HepG2 (cell line): ENCODE results near the gene C4BPA. TPM values are rescaled to one million over a fixed set of nuclear protein-coding genes. Genes with fewer than 3 reads are reported as not detected.

Source experiments
- ATAC-seq: fragments of 200-7000 bp; cut with Tn5 transposase; 3 replicates; pipeline ENCODE4 v1.9.1; 2020; ENCODE audit warnings: mild to moderate bottlenecking, moderate library complexity
- BruUV-seq: library from RNA; stranded (reverse); fragments of 400-500 nt; replicated peaks from 2 replicates; lab custom pipeline; 2021; lab: Mats Ljungman, UMichigan
- CTCF ChIA-PET: fragments of 300-600 bp; formaldehyde crosslinking; extraction: SDS; loops from one replicate; lab custom pipeline; 2021; ENCODE audit warnings: low total read pairs, inconsistent platforms, low intra/inter-chr PET ratio; lab: Yijun Ruan, JAX
- POLR2A ChIA-PET: fragments of 350-600 bp; sonication (Branson Sonifier 250); formaldehyde crosslinking; loops from one replicate; lab custom pipeline; 2020; ENCODE audit warnings: antibody characterized with exemption, inconsistent platforms; lab: Yijun Ruan, JAX
- DNase-seq: peaks from one replicate; pipeline ENCODE4 v3.0.0-alpha.2; 2015; ENCODE audit warnings: low spot score
- FAIRE-seq: peaks from 3 replicates; lab custom pipeline; 2011; peaks lifted over from hg19 to GRCh38; lab: Jason Lieb, UNC
- H2AFZ ChIP-seq: one replicate; pipeline ENCODE4 v1.6.1; 2011; ENCODE audit warnings: low read length, inconsistent platforms
- H3K27ac ChIP-seq: fragments of 300-600 bp; 3 replicates; pipeline ENCODE4 v1.8.0; 2011; ENCODE audit warnings: mixed run types, mild to moderate bottlenecking, mixed read lengths, low read length, inconsistent platforms; ENCODE audit not compliant: insufficient read depth; ENCODE audit errors: extremely low read length
- H3K27me3 ChIP-seq, 2 experiments: fragments of 200-600 bp in 1 of 2; 2 replicates in 1 of 2; 3 replicates in 1 of 2; pipeline versions ENCODE4 v1.6.0 to v1.8.0; 2011; ENCODE audit warnings: low read length in 2 of 2, mild to moderate bottlenecking in 2 of 2, moderate library complexity in 2 of 2, inconsistent platforms in 1 of 2; ENCODE audit not compliant: insufficient read depth in 2 of 2, control insufficient read depth in 1 of 2
- H3K36me3 ChIP-seq, 2 experiments: fragments of 200-600 bp in 1 of 2; replicated peaks in 1 of 2; 2 replicates in 1 of 2; 3 replicates in 1 of 2; pipeline versions ENCODE4 v1.5.1 to v1.8.0; 2011; ENCODE audit warnings: low read length in 2 of 2, inconsistent platforms in 1 of 2; ENCODE audit not compliant: insufficient read depth in 2 of 2, control insufficient read depth in 1 of 2
- H3K4me1 ChIP-seq: 2 replicates; pipeline ENCODE4 v1.5.1; 2012; ENCODE audit warnings: low read length, inconsistent platforms; ENCODE audit not compliant: insufficient read depth
- H3K4me2 ChIP-seq: 2 replicates; pipeline ENCODE4 v1.6.0; 2011; ENCODE audit warnings: low read depth, low read length, inconsistent platforms
- H3K4me3 ChIP-seq, 3 experiments: fragments of 200-600 bp in 1 of 3; sonication (generic), shearing (Covaris generic) in 1 of 3; replicated peaks in 1 of 3; 2 replicates each; pipeline ENCODE4 v1.5.1; 2011 to 2016; ENCODE audit warnings: low read length in 3 of 3, inconsistent platforms in 2 of 3, low read depth in 2 of 3, mild to moderate bottlenecking in 2 of 3, control low read depth in 1 of 3, mixed read lengths in 1 of 3; ENCODE audit not compliant: insufficient read depth in 1 of 3
- H3K79me2 ChIP-seq: one replicate; pipeline ENCODE4 v1.6.1; 2011; ENCODE audit warnings: low read length, inconsistent platforms; ENCODE audit not compliant: insufficient read depth
- H3K9ac ChIP-seq: 2 replicates; pipeline ENCODE4 v1.6.0; 2011; ENCODE audit warnings: mild to moderate bottlenecking, low read depth, low read length, inconsistent platforms; ENCODE audit not compliant: insufficient read depth
- H3K9me3 ChIP-seq: 2 replicates; pipeline ENCODE4 v1.5.1; 2012; ENCODE audit warnings: mild to moderate bottlenecking, low read length
- H4K20me1 ChIP-seq: 2 replicates; pipeline ENCODE4 v1.6.0; 2011; ENCODE audit warnings: inconsistent platforms, mild to moderate bottlenecking, low read length, moderate library complexity; ENCODE audit not compliant: insufficient read depth
- HNF4G ChIP-seq, 2 experiments: sonication (generic) in 1 of 2; formaldehyde crosslinking in 1 of 2; IDR thresholded peaks; 2 replicates each; pipeline versions ENCODE4 v1.4.0 to v1.6.1; 2011 to 2020; ENCODE audit warnings: borderline replicate concordance in 2 of 2, low read depth in 2 of 2, mild to moderate bottlenecking in 2 of 2, low read length in 1 of 2, missing genetic modification reagents in 1 of 2, moderate library complexity in 1 of 2
- HNRNPUL1 ChIP-seq: fragments of 200-400 bp; formaldehyde crosslinking; IDR thresholded peaks from 2 replicates; pipeline ENCODE4 v1.6.1; 2017; ENCODE audit warnings: low read depth, mild to moderate bottlenecking, low read length, moderate library complexity
- MBNL3 ChIP-seq: fragments of 250-450 bp; sonication (Bioruptor Pico); conservative IDR thresholded peaks from 2 replicates; pipeline ENCODE4 v1.8.0; 2022; ENCODE audit warnings: mild to moderate bottlenecking, inconsistent platforms
- PHF8 ChIP-seq: sonication (generic); formaldehyde crosslinking; IDR thresholded peaks from 2 replicates; pipeline ENCODE4 v1.5.0; 2020; ENCODE audit warnings: missing genetic modification reagents
- SATB2 ChIP-seq: sonication (generic); formaldehyde crosslinking; IDR thresholded peaks from 2 replicates; pipeline ENCODE4 v1.5.0; 2020; ENCODE audit warnings: missing genetic modification reagents
- YEATS2 ChIP-seq: sonication (generic); formaldehyde crosslinking; IDR thresholded peaks from 2 replicates; pipeline ENCODE4 v1.4.0; 2020; ENCODE audit warnings: missing genetic modification reagents, borderline replicate concordance
- ZNF605 ChIP-seq: sonication (generic); formaldehyde crosslinking; IDR thresholded peaks from 2 replicates; pipeline ENCODE4 v1.8.0; 2022; ENCODE audit warnings: mild to moderate bottlenecking, missing genetic modification reagents
- ZNF850 ChIP-seq: sonication (generic); formaldehyde crosslinking; conservative IDR thresholded peaks from 2 replicates; pipeline ENCODE4 v1.9.0; 2021; ENCODE audit warnings: mild to moderate bottlenecking, missing genetic modification reagents
- WGBS: methylation state at CpG from one replicate; pipeline ENCODE4 v1.1.6; 2017; ENCODE audit warnings: low lambda C conversion rate; 5-methylcytosine and 5-hydroxymethylcytosine counted together
- in situ Hi-C: cut with HindIII; loops from 2 replicates; pipeline ENCODE4 v1.10.0; 2017; ENCODE audit warnings: low pct_unique_long_range_greater_than_20kb; ENCODE audit not compliant: extremely low pct_ligation_motif_present
- intact Hi-C: fragments of 100-400 bp; cut with micrococcal nuclease; formaldehyde crosslinking; loops from one replicate; pipeline ENCODE4 v1.10.0; 2022; ENCODE audit not compliant: unreplicated experiment
- polyA plus RNA-seq, 8 experiments: library from polyadenylated mRNA; depleted of rRNA in 3 of 8; stranded (reverse) in 7 of 8; unstranded in 1 of 8; fragments of >200 nt; fragmentation: Illumina TruSeq in 4 of 8; extraction: Trizol in 4 of 8; gene quantifications; 2 replicates each; pipeline versions ENCODE4 v1.2.1 to v1.2.3, GENCODE V29; 2011 to 2016; ENCODE audit warnings: low read depth in 4 of 8, missing spikeins in 1 of 8, mixed read lengths in 1 of 8; ENCODE audit not compliant: insufficient read depth in 1 of 8
- total RNA-seq, 5 experiments: library from RNA; depleted of rRNA; stranded (reverse); fragments of >200 nt; fragmentation: Illumina TruSeq; extraction: Trizol; gene quantifications; 2 replicates each; pipeline ENCODE4 v1.2.3, GENCODE V29; 2016; ENCODE audit warnings: low read depth in 1 of 5
- TF ChIP-seq, protein P1 (sequence below): sonication (generic); formaldehyde crosslinking; IDR thresholded peaks from 2 replicates; pipeline ENCODE4 v1.5.0; 2020; ENCODE audit warnings: mild to moderate bottlenecking, missing genetic modification reagents, borderline replicate concordance
- TF ChIP-seq, protein P2 (sequence below): sonication (generic); formaldehyde crosslinking; conservative IDR thresholded peaks from 2 replicates; pipeline ENCODE4 v1.8.0; 2022; ENCODE audit warnings: mild to moderate bottlenecking, moderate library complexity, missing genetic modification reagents
- TF ChIP-seq, protein P3 (sequence below): IDR thresholded peaks from 2 replicates; pipeline ENCODE4 v1.6.1; 2012; ENCODE audit warnings: inconsistent platforms
- TF ChIP-seq, protein P4 (sequence below): sonication (generic); formaldehyde crosslinking; IDR thresholded peaks from 2 replicates; pipeline ENCODE4 v1.4.0; 2020; ENCODE audit warnings: missing genetic modification reagents; ENCODE audit errors: not compliant biosample characterization
- TF ChIP-seq, protein P5 (sequence below): IDR thresholded peaks from 2 replicates; pipeline ENCODE4 v1.4.0; 2020; ENCODE audit warnings: mild to moderate bottlenecking, missing genetic modification reagents

C4BPA gene
- total and polyA plus RNA-seq, 2 of the 13 experiments (the other 11 are each of a cell fraction or from before 2014, with no cell fraction given) = 32.1 to 60.1 TPM

DNA sequence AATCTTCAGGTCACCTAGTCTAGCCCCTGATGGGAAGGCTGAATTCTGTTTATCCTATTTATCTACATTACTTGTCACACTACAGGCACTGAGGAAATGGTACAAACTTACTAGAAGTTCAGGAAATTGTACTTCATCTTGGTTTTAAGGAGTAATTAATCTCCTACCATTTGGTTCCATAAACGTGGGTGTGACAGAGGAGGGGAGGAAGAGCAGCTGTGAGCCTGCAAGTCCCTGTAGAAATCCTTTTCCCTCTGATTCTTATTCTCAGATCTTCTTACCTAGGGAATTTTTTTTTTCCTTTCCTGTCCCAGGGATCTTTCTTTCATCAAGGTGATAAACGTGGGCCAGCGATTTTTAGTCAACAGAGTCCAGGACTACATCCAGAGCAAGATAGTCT is 36.8 kb upstream of the C4BPA start:
- H3K4me1 ChIP-seq = peaks cover 21% of the 10 kb centered on the region
- ATAC-seq (no peak), DNase-seq (no peak), FAIRE-seq (no peak)
- H2AFZ ChIP-seq = no peak overlapping the region
- H3K9me3 ChIP-seq = no peaks in the 10 kb centered on the region
- in situ Hi-C loops (no loop called here), intact Hi-C loops (no loop called here)
- no peaks in the 10 kb centered on the region for H3K27me3 ChIP-seq
- no peak overlapping the region for H3K4me3 ChIP-seq
- WGBS = 75% methylated on average over 3 of the region's 3 CpGs
- peak overlapping the region; percentile 46 for H3K27ac ChIP-seq
- no peaks in the 10 kb centered on the region for H3K79me2 ChIP-seq
- peak overlapping the region; percentile 8; the same call in 1 of the 2 replicates for H3K4me2 ChIP-seq
- BruUV-seq = no TSS peak
- H3K9ac ChIP-seq = no peak overlapping the region
- no peaks in the 10 kb centered on the region for H4K20me1 ChIP-seq
- H3K36me3 ChIP-seq = peaks cover 12 to 37% of the 10 kb centered on the region in 2 experiments; a peak in 4 of 5 replicates
- POLR2A ChIA-PET = interaction anchor here (1.1 kb wide), 1 partner anchor 14 kb away, joined by 3 read pairs; the partner anchor contains the start of gene PFKFB2
- CTCF ChIA-PET = no interaction called here
- TF ChIP-seq MBNL3 (no peak), ZNF605 (CRISPR knock-in tag) (no peak), ZNF850 (CRISPR knock-in tag) (no peak), SATB2 (no peak), YEATS2 (CRISPR knock-in tag) (no peak), HNF4G (IDR thresholded peaks at IDR 0.05; ENCODE audit: borderline replicate concordance, low read depth, low read length) (no peak), HNF4G (CRISPR knock-in tag; IDR thresholded peaks at IDR 0.05; ENCODE audit: borderline replicate concordance, low read depth) (no peak), HNRNPUL1 (no peak), PHF8 (CRISPR knock-in tag) (no peak)
- TF ChIP-seq, protein P1, sequence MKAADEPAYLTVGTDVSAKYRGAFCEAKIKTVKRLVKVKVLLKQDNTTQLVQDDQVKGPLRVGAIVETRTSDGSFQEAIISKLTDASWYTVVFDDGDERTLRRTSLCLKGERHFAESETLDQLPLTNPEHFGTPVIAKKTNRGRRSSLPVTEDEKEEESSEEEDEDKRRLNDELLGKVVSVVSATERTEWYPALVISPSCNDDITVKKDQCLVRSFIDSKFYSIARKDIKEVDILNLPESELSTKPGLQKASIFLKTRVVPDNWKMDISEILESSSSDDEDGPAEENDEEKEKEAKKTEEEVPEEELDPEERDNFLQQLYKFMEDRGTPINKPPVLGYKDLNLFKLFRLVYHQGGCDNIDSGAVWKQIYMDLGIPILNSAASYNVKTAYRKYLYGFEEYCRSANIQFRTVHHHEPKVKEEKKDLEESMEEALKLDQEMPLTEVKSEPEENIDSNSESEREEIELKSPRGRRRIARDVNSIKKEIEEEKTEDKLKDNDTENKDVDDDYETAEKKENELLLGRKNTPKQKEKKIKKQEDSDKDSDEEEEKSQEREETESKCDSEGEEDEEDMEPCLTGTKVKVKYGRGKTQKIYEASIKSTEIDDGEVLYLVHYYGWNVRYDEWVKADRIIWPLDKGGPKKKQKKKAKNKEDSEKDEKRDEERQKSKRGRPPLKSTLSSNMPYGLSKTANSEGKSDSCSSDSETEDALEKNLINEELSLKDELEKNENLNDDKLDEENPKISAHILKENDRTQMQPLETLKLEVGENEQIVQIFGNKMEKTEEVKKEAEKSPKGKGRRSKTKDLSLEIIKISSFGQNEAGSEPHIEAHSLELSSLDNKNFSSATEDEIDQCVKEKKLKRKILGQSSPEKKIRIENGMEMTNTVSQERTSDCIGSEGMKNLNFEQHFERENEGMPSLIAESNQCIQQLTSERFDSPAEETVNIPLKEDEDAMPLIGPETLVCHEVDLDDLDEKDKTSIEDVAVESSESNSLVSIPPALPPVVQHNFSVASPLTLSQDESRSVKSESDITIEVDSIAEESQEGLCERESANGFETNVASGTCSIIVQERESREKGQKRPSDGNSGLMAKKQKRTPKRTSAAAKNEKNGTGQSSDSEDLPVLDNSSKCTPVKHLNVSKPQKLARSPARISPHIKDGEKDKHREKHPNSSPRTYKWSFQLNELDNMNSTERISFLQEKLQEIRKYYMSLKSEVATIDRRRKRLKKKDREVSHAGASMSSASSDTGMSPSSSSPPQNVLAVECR (CRISPR knock-in tag) = no peak
- TF ChIP-seq, protein P2, sequence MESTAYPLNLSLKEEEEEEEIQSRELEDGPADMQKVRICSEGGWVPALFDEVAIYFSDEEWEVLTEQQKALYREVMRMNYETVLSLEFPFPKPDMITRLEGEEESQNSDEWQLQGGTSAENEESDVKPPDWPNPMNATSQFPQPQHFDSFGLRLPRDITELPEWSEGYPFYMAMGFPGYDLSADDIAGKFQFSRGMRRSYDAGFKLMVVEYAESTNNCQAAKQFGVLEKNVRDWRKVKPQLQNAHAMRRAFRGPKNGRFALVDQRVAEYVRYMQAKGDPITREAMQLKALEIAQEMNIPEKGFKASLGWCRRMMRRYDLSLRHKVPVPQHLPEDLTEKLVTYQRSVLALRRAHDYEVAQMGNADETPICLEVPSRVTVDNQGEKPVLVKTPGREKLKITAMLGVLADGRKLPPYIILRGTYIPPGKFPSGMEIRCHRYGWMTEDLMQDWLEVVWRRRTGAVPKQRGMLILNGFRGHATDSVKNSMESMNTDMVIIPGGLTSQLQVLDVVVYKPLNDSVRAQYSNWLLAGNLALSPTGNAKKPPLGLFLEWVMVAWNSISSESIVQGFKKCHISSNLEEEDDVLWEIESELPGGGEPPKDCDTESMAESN (CRISPR knock-in tag) = no peak
- TF ChIP-seq, protein P3, sequence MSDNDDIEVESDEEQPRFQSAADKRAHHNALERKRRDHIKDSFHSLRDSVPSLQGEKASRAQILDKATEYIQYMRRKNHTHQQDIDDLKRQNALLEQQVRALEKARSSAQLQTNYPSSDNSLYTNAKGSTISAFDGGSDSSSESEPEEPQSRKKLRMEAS = no peak
- TF ChIP-seq, protein P4, sequence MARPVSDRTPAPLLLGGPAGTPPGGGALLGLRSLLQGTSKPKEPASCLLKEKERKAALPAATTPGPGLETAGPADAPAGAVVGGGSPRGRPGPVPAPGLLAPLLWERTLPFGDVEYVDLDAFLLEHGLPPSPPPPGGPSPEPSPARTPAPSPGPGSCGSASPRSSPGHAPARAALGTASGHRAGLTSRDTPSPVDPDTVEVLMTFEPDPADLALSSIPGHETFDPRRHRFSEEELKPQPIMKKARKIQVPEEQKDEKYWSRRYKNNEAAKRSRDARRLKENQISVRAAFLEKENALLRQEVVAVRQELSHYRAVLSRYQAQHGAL (CRISPR knock-in tag) = no peak
- TF ChIP-seq, protein P5, sequence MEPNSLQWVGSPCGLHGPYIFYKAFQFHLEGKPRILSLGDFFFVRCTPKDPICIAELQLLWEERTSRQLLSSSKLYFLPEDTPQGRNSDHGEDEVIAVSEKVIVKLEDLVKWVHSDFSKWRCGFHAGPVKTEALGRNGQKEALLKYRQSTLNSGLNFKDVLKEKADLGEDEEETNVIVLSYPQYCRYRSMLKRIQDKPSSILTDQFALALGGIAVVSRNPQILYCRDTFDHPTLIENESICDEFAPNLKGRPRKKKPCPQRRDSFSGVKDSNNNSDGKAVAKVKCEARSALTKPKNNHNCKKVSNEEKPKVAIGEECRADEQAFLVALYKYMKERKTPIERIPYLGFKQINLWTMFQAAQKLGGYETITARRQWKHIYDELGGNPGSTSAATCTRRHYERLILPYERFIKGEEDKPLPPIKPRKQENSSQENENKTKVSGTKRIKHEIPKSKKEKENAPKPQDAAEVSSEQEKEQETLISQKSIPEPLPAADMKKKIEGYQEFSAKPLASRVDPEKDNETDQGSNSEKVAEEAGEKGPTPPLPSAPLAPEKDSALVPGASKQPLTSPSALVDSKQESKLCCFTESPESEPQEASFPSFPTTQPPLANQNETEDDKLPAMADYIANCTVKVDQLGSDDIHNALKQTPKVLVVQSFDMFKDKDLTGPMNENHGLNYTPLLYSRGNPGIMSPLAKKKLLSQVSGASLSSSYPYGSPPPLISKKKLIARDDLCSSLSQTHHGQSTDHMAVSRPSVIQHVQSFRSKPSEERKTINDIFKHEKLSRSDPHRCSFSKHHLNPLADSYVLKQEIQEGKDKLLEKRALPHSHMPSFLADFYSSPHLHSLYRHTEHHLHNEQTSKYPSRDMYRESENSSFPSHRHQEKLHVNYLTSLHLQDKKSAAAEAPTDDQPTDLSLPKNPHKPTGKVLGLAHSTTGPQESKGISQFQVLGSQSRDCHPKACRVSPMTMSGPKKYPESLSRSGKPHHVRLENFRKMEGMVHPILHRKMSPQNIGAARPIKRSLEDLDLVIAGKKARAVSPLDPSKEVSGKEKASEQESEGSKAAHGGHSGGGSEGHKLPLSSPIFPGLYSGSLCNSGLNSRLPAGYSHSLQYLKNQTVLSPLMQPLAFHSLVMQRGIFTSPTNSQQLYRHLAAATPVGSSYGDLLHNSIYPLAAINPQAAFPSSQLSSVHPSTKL (CRISPR knock-in tag) = no peak
